H9 (cell line): ENCODE data around the gene COL4A4. TPM values are rescaled to one million over a fixed set of nuclear protein-coding genes. Genes with fewer than 3 reads are reported as not detected.

Source experiments
- DNase-seq: peaks from one replicate; pipeline ENCODE4 v3.0.0-alpha.2; 2017
- H2AFZ ChIP-seq: one replicate; pipeline ENCODE4 v1.6.1; 2013; ENCODE audit warnings: mild to moderate bottlenecking, low read length, control low read depth, moderate library complexity
- H2AK5ac ChIP-seq: 2 replicates; pipeline ENCODE4 v1.6.1; 2013; ENCODE audit warnings: low read length, control low read depth, mixed read lengths; ENCODE audit not compliant: insufficient read length
- H2BK120ac ChIP-seq: one replicate; pipeline ENCODE4 v1.6.1; 2013; ENCODE audit warnings: low read depth, mild to moderate bottlenecking, low read length, control low read depth, inconsistent platforms; ENCODE audit not compliant: poor library complexity, severe bottlenecking
- H2BK12ac ChIP-seq: 2 replicates; pipeline ENCODE4 v1.6.1; 2013; ENCODE audit warnings: low read length, control low read depth, mixed read lengths, low read depth; ENCODE audit not compliant: insufficient read length
- H2BK15ac ChIP-seq: 2 replicates; pipeline ENCODE4 v1.6.1; 2013; ENCODE audit warnings: low read depth, low read length, control low read depth
- H2BK20ac ChIP-seq: one replicate; pipeline ENCODE4 v1.6.1; 2013; ENCODE audit warnings: low read depth, mild to moderate bottlenecking, low read length, control low read depth, inconsistent platforms; ENCODE audit not compliant: poor library complexity, severe bottlenecking
- H2BK5ac ChIP-seq: 2 replicates; pipeline ENCODE4 v1.6.1; 2013; ENCODE audit warnings: low read length, control low read depth, mixed read lengths; ENCODE audit not compliant: insufficient read length
- H3K14ac ChIP-seq: 2 replicates; pipeline ENCODE4 v1.6.1; 2013; ENCODE audit warnings: low read length, control low read depth; ENCODE audit not compliant: insufficient read depth
- H3K18ac ChIP-seq: 2 replicates; pipeline ENCODE4 v1.6.1; 2013; ENCODE audit warnings: low read depth, mild to moderate bottlenecking, mixed read lengths, low read length, control low read depth; ENCODE audit not compliant: insufficient read length
- H3K23ac ChIP-seq: 2 replicates; pipeline ENCODE4 v1.6.1; 2013; ENCODE audit warnings: low read length, control low read depth, mixed read lengths, low read depth; ENCODE audit not compliant: insufficient read length
- H3K23me2 ChIP-seq: 2 replicates; pipeline ENCODE4 v1.6.1; 2013; ENCODE audit warnings: low read depth, mild to moderate bottlenecking, mixed read lengths, low read length, control low read depth; ENCODE audit not compliant: insufficient read length, poor library complexity, severe bottlenecking
- H3K27ac ChIP-seq: 2 replicates; pipeline ENCODE4 v1.5.1; 2013; ENCODE audit warnings: low read length, control low read depth, mixed read lengths, low read depth; ENCODE audit not compliant: insufficient read length
- H3K27me3 ChIP-seq: 2 replicates; pipeline ENCODE4 v1.6.1; 2013; ENCODE audit warnings: low read length, control low read depth, inconsistent platforms; ENCODE audit not compliant: insufficient read depth
- H3K4ac ChIP-seq: 2 replicates; pipeline ENCODE4 v1.6.1; 2013; ENCODE audit warnings: low read depth, mild to moderate bottlenecking, control low read depth, inconsistent platforms, low read length, moderate library complexity
- H3K4me1 ChIP-seq: 2 replicates; pipeline ENCODE4 v1.6.1; 2013; ENCODE audit warnings: low read length, control low read depth, inconsistent platforms; ENCODE audit not compliant: insufficient read depth
- H3K4me2 ChIP-seq: 2 replicates; pipeline ENCODE4 v1.6.1; 2013; ENCODE audit warnings: low read length, control low read depth, mixed read lengths; ENCODE audit not compliant: insufficient read length, insufficient read depth
- H3K56ac ChIP-seq: 2 replicates; pipeline ENCODE4 v1.6.1; 2013; ENCODE audit warnings: low read depth, mild to moderate bottlenecking, mixed read lengths, low read length, control low read depth; ENCODE audit not compliant: insufficient read length
- H3K79me1 ChIP-seq: 2 replicates; pipeline ENCODE4 v1.6.1; 2013; ENCODE audit warnings: low read depth, mild to moderate bottlenecking, moderate library complexity, low read length, control low read depth, inconsistent platforms; ENCODE audit not compliant: insufficient read depth, poor library complexity, severe bottlenecking
- H3K79me2 ChIP-seq: 2 replicates; pipeline ENCODE4 v1.6.1; 2013; ENCODE audit warnings: low read length, control low read depth, inconsistent platforms; ENCODE audit not compliant: insufficient read depth
- H3K9ac ChIP-seq: 2 replicates; pipeline ENCODE4 v1.6.1; 2013; ENCODE audit warnings: low read length, control low read depth, mixed read lengths; ENCODE audit not compliant: insufficient read length; ENCODE audit errors: extremely low read depth
- H3K9me3 ChIP-seq: one replicate; pipeline ENCODE4 v1.6.1; 2013; ENCODE audit warnings: low read depth, low read length, inconsistent platforms; ENCODE audit not compliant: control insufficient read depth
- H3T11ph ChIP-seq: one replicate; pipeline ENCODE4 v1.6.1; 2013; ENCODE audit warnings: mild to moderate bottlenecking, low read length, control low read depth, inconsistent platforms
- H4K20me1 ChIP-seq: one replicate; pipeline ENCODE4 v1.6.1; 2013; ENCODE audit not compliant: control insufficient read depth, insufficient read length, insufficient read depth
- H4K5ac ChIP-seq: 2 replicates; pipeline ENCODE4 v1.6.1; 2013; ENCODE audit warnings: low read depth, mild to moderate bottlenecking, mixed read lengths, low read length, control low read depth; ENCODE audit not compliant: insufficient read length
- H4K8ac ChIP-seq: replicated peaks from 2 replicates; pipeline ENCODE4 v1.6.1; 2013; ENCODE audit warnings: low read length, control low read depth, mixed read lengths, low read depth; ENCODE audit not compliant: insufficient read length
- H4K91ac ChIP-seq: 2 replicates; pipeline ENCODE4 v1.6.1; 2013; ENCODE audit warnings: low read depth, mild to moderate bottlenecking, moderate library complexity, mixed read lengths, low read length, control low read depth; ENCODE audit not compliant: insufficient read length
- H3K27ac Mint-ChIP-seq, 3 experiments: 2 replicates in 2 of 3; 3 replicates in 1 of 3; pipeline ENCODE4 v1.8.0; 2020 to 2021; ENCODE audit warnings: mixed read lengths in 3 of 3, mild to moderate bottlenecking in 1 of 3, moderate library complexity in 1 of 3
- H3K27me3 Mint-ChIP-seq: 2 replicates; pipeline ENCODE4 v1.8.0; 2021; ENCODE audit warnings: low read depth, mild to moderate bottlenecking, moderate library complexity, mixed read lengths
- H3K36me3 Mint-ChIP-seq, 3 experiments: 2 replicates in 2 of 3; 3 replicates in 1 of 3; pipeline ENCODE4 v1.8.0; 2020 to 2021; ENCODE audit warnings: low read depth in 3 of 3, mixed read lengths in 3 of 3; ENCODE audit not compliant: insufficient read depth in 1 of 3
- H3K4me1 Mint-ChIP-seq, 2 experiments: 2 replicates each; pipeline ENCODE4 v1.8.0; 2020; ENCODE audit warnings: mixed read lengths in 2 of 2
- H3K4me3 Mint-ChIP-seq, 2 experiments: 2 replicates in 1 of 2; 3 replicates in 1 of 2; pipeline ENCODE4 v1.8.0; 2020 to 2021; ENCODE audit warnings: mild to moderate bottlenecking in 2 of 2, mixed read lengths in 2 of 2, moderate library complexity in 1 of 2
- H3K9me3 Mint-ChIP-seq, 2 experiments: 2 replicates in 1 of 2; 3 replicates in 1 of 2; pipeline ENCODE4 v1.8.0; 2020; ENCODE audit warnings: mild to moderate bottlenecking in 2 of 2, mixed read lengths in 2 of 2, moderate library complexity in 1 of 2
- WGBS: extraction: QIAGEN DNeasy Blood & Tissue Kit; methylation state at CpG from one replicate; pipeline ENCODE4 v1.1.7; 2013; ENCODE audit warnings: missing lambda C conversion rate, low lambda C conversion rate, mixed read lengths; ENCODE audit not compliant: insufficient read length; ENCODE audit errors: extremely low coverage; 5-methylcytosine and 5-hydroxymethylcytosine counted together
- total RNA-seq: library from RNA; stranded (reverse); gene quantifications from 2 replicates; pipeline ENCODE4 v1.2.1, GENCODE V29; 2021
- TF ChIP-seq, protein P1 (sequence below): fragments of 200-600 bp; sonication (generic); conservative IDR thresholded peaks from 3 replicates; pipeline ENCODE4 v1.8.0; 2021; ENCODE audit warnings: antibody characterized with exemption, mild to moderate bottlenecking

COL4A4 gene
- total RNA-seq, 1 experiment from 2014 or later, result 0.92 TPM

DNA sequence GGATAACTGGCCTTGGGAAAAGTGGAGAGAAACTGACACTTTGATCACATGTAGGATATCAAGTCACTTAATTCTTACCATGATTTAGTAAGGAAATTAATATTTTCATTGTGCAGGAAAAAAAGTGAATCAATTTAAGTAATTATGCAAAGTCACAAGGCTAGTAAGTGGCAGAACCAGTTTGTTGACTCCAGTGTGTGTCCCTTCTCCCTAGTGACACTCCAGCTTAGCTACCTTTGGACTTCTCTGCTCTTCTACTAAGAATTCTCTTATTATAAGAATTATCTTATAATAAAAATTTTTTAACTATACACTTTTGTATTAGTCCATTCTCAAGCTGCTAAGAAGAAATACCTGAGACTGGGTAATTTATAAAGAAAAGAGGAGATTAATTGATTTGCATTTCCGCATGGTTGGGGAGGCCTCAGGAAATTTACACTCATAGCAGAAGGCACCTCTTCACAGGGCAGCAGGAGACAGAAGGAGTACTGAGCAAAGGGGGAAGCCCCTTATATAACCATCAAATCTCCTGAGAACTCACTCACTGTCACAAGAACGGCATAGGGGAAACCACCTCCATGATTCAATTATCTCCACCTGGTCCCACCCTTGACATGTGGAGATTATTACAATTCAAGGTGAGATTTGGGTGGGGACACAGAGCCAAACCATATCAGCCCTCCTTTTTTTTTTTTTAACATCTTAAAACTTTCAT is 13.6 kb downstream of the COL4A4 start:
- no peak overlapping the region for H4K91ac ChIP-seq
- TF ChIP-seq, protein P1, sequence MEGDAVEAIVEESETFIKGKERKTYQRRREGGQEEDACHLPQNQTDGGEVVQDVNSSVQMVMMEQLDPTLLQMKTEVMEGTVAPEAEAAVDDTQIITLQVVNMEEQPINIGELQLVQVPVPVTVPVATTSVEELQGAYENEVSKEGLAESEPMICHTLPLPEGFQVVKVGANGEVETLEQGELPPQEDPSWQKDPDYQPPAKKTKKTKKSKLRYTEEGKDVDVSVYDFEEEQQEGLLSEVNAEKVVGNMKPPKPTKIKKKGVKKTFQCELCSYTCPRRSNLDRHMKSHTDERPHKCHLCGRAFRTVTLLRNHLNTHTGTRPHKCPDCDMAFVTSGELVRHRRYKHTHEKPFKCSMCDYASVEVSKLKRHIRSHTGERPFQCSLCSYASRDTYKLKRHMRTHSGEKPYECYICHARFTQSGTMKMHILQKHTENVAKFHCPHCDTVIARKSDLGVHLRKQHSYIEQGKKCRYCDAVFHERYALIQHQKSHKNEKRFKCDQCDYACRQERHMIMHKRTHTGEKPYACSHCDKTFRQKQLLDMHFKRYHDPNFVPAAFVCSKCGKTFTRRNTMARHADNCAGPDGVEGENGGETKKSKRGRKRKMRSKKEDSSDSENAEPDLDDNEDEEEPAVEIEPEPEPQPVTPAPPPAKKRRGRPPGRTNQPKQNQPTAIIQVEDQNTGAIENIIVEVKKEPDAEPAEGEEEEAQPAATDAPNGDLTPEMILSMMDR, result no peak
- no peak overlapping the region for H2BK120ac ChIP-seq
- no peak overlapping the region for H3K56ac ChIP-seq
- no peak overlapping the region for H2AFZ ChIP-seq
- H3K4me1 Mint-ChIP-seq, result peaks cover 5 to 12% of the 10 kb centered on the region in 2 experiments; a peak in 2 of 4 replicates
- H3K4ac ChIP-seq, result no peak overlapping the region
- no peak overlapping the region for H2BK15ac ChIP-seq
- H2BK5ac ChIP-seq, result no peak overlapping the region
- no peak overlapping the region for H3K27ac ChIP-seq
- H2AK5ac ChIP-seq, result no peak overlapping the region
- H3K9me3 ChIP-seq, result no peaks in the 10 kb centered on the region
- H3K27me3 ChIP-seq, result no peaks in the 10 kb centered on the region
- no peak overlapping the region for H3K18ac ChIP-seq
- no peaks in the 10 kb centered on the region for H3K79me2 ChIP-seq
- no peaks in the 10 kb centered on the region for H3K79me1 ChIP-seq
- H3K4me2 ChIP-seq, result no peak overlapping the region
- H4K5ac ChIP-seq, result no peak overlapping the region
- no peak overlapping the region for H3K27ac Mint-ChIP-seq
- no peak overlapping the region for H2BK20ac ChIP-seq
- H3K27me3 Mint-ChIP-seq, result no peaks in the 10 kb centered on the region
- H2BK12ac ChIP-seq, result no peak overlapping the region
- H3K9me3 Mint-ChIP-seq, result peaks cover 5 to 11% of the 10 kb centered on the region in 2 experiments; a peak in 4 of 5 replicates
- no peaks in the 10 kb centered on the region for H3K23me2 ChIP-seq
- H3K9ac ChIP-seq, result no peak overlapping the region
- H4K20me1 ChIP-seq, result no peaks in the 10 kb centered on the region
- WGBS, result no CpG with 5 or more reads among the region's 2 CpGs
- no peaks in the 10 kb centered on the region for H3K4me1 ChIP-seq
- H4K8ac ChIP-seq, result no peak overlapping the region
- no peak overlapping the region for H3T11ph ChIP-seq
- no peak overlapping the region for H3K14ac ChIP-seq
- no peak overlapping the region for H3K23ac ChIP-seq
- H3K4me3 Mint-ChIP-seq, result no peak overlapping the region
- DNase-seq, result no peak
- peaks cover 0 to 7% (median 0%) of the 10 kb centered on the region in 3 experiments; a peak in 1 of 7 replicates for H3K36me3 Mint-ChIP-seq
